ENCODE measurements around the gene RAB6C.
"Not testable (repeated sequence)": the region's sequence is repeated elsewhere in the genome, so short reads cannot be mapped to it uniquely, and the experiment has no call there.

Gene RAB6C

DNA sequence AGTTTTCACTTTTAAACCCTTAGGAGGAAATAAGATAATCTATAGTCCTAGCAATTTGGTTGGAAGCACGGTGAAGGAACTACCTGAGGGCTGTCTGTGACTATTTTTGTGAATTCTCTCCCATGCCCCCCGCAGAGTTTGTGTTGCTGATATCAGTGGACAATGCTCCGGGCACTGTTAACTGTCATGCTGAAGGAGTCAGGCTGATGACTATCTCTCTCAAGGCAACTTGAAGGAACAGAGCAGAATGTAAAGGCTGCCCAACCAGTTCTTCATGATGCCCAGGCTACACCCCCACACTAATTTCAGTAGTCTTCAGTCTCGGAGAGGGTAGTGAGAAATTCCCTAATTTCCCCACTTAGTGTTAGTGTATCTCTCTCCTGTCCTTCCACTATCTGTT is 21.6 kb upstream of the RAB6C start:
- TF ChIP-seq, protein P1, sequence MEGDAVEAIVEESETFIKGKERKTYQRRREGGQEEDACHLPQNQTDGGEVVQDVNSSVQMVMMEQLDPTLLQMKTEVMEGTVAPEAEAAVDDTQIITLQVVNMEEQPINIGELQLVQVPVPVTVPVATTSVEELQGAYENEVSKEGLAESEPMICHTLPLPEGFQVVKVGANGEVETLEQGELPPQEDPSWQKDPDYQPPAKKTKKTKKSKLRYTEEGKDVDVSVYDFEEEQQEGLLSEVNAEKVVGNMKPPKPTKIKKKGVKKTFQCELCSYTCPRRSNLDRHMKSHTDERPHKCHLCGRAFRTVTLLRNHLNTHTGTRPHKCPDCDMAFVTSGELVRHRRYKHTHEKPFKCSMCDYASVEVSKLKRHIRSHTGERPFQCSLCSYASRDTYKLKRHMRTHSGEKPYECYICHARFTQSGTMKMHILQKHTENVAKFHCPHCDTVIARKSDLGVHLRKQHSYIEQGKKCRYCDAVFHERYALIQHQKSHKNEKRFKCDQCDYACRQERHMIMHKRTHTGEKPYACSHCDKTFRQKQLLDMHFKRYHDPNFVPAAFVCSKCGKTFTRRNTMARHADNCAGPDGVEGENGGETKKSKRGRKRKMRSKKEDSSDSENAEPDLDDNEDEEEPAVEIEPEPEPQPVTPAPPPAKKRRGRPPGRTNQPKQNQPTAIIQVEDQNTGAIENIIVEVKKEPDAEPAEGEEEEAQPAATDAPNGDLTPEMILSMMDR (IDR thresholded peaks at IDR 0.05) = no peak
- no peak for TF ChIP-seq ZFX (IDR thresholded peaks at IDR 0.05; ENCODE audit: borderline replicate concordance)
- H3K27ac ChIP-seq = no peak overlapping the region

DNA sequence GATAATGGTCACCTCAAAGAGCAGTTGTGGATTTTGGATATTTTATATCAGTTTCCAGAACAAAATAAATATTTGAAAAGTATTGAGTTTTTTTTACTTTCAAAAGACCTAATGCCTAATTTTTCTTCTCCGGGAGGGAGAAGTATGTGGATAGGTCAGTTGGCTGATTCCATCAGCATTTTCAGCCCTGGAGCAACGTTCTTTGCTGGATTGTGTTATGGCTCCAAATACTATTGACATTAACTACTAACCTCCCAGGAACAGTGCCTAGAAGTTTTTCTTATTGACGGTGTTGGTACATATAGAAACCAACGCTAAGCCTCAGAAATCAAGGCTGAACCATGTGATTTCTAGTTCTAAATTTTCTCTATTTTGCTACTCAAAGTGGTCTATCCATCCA is 20.7 kb upstream of the RAB6C start:
- not testable (repeated sequence) for H3K27ac ChIP-seq

DNA sequence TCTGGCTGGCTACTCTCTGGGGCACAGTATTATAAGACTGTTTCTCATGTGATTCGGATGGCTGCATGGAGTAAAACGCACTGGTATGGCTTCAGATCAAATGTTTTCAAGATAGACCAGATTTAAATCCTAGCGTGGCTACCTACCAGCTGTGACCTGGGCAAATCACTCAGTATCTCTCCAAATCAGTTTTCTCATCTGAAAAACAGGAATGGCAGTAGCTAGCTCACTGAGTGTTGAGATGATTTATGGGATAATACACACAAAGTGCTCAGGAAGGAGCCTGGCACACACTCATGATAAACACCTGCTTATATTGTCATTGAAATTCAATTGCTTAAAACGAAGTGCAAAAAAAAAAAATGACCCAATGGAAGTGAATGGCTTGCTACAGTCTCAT is 10.9 kb upstream of the RAB6C start:
- not testable (repeated sequence) for H3K27ac ChIP-seq

DNA sequence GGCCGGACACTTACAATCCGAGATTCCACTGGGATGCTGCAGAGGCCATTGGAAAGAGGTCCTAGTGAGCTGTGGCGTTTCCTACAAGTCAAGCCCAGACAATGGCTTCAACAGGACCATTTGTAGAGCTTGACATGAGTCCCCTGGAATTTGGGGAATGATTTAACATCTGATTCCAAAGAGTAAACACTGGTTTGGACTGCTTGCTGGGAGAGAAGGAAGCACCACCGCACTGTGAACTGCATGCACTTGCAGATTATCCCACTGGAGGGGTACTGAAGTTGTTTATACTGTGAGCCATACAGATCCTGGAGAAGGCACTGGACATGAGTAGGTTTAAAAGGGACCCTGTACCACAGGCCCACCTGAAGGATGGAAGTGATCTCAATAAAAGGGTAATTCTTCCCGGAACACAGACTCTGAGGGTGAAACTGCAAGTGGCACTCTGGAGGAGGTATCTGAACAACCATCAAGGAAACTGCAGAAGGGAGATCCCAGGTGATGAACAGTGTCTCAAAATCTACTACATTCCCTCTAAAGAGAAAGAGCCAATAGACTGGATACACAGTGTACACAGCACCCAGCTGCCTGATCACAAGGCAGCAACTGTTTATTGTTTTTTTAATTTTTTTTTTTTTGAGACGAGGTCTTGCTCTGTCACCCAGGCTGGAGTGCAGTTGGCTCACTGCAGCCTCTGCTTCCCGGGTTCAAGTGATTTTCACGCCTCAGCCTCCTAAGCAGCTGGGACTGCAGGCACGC is 4.3 kb upstream of the RAB6C start:
- TF ChIP-seq ZFX (IDR thresholded peaks at IDR 0.05; ENCODE audit: borderline replicate concordance) = no peak
- TF ChIP-seq, protein P1 (IDR thresholded peaks at IDR 0.05) = no peak
- no peak overlapping the region for H3K27ac ChIP-seq

DNA sequence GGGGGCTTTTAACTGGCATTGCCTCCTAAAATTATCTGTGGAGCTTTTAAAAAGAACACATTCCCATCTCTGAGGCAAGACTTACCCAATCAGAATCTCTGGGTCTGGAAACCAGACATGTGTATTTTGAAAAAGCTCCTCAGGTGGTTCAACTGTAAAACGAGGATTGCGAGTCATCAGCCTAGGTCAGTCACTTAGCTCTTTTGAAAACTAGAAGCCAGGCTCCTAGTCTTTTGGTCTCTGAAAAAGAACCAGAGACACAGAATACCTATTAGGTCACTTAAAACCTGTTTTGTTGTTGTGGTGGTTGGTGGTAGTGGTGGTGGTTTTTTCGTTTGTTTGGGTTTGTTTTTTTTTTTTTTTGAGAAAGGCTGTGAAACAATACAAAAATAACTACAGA is 2.5 kb upstream of the RAB6C start:
- H3K27ac ChIP-seq = not testable (repeated sequence)

DNA sequence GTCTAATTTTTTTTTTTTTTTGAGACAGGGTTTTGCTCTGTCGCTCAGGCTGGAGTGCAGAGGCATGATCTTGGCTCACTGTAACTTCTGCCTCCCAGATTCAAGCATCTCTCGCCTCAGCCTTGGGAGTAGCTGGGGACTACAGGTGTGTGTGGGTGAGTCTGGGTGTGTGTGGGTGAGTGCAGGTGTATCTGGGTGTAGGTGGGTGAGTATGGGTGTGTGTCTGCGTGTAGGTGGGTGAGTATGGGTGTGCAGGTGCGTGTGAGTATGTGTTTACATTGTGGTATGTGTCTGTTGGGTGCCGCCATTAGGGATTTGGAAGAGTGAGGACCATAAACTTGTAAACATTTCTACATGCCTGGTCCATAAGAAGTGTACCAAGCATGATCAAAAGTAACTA is 1.5 kb upstream of the RAB6C start:
- no peak overlapping the region for H3K27ac ChIP-seq
- TF ChIP-seq ZFX (IDR thresholded peaks at IDR 0.05; ENCODE audit: borderline replicate concordance) = no peak
- TF ChIP-seq, protein P1 (IDR thresholded peaks at IDR 0.05) = no peak

DNA sequence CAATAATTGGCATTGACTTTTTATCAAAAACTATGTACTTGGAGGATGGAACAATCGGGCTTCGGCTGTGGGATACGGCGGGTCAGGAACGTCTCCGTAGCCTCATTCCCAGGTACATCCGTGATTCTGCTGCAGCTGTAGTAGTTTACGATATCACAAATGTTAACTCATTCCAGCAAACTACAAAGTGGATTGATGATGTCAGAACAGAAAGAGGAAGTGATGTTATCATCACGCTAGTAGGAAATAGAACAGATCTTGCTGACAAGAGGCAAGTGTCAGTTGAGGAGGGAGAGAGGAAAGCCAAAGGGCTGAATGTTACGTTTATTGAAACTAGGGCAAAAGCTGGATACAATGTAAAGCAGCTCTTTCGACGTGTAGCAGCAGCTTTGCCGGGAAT is 780 bp downstream of the RAB6C start:
- not testable (repeated sequence) for H3K27ac ChIP-seq

DNA sequence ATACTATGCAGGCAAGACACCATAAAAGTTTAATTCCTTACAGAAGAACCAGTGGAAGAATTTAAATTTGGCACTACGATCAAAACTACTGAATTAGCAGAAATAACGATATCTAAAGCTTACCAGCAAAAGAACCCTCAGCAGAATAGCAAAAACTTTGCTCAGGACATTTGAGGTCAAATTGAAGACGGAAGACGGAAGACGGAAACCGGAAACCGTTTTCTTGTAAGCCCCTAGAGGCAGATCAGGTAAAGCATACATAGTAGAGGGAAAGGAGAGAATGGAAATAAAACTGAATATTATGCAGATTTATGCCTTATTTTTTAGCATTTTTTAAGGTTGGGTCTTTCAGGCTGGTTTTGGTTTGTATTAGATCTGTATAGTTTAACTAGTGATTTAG is 2.2 kb downstream of the RAB6C start:
- H3K27ac ChIP-seq = not testable (repeated sequence)

DNA sequence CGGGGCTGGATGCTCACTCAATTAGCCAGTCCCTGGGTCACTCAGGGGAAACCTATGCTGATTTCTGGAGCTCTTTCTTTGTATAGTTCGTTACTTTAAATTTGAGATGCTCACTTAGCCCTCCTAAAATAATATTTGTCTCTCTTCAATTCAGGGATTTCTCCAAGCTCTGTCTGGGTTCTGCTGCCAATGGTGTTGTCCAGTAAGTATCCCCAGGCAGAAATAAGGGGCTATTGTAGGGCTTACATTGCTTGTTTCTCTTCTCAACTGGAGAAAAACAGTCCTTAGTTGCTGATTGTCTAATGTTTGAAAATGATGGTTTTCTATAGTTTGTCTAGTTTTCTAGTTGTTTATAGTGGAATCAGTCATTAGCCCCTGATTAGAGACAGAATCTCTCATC is 5.0 kb downstream of the RAB6C start:
- no peak overlapping the region for H3K27ac ChIP-seq

DNA sequence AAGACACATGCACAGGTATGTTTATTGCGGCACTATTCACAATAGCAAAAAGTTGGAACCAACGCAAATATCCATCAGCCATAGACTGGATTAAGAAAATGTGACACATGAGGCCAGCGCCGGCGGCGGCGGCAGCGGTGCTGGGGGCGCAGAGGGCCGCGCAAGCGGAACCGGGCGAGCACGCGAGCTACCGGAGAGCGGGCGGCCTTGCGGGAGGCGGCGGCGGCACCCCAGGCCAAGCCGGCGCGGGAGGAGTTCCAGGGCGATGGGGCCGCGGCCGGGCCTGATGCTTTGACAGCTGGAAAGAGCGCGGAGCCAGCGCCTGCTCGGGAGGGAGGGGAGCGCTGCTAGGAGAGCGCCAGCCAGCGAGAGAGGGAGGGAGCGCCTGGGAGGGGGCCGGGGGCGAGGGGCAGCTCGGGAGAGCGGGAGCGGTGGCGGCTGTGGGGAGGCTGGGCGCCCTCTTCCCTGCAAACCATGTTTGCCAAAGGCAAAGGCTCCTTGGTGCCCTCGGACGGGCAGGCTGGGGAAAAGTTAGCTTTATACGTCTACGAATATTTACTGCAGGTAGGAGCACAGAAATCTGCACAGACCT is 13.0 kb downstream of the RAB6C start:
- not testable (repeated sequence) for H3K27ac ChIP-seq

More for the DNA sequence above, 5.0 kb downstream of the RAB6C start:
- TF ChIP-seq, protein P1 (IDR thresholded peaks at IDR 0.05) = no peak
- TF ChIP-seq ZFX (IDR thresholded peaks at IDR 0.05; ENCODE audit: borderline replicate concordance) = no peak

DNA sequence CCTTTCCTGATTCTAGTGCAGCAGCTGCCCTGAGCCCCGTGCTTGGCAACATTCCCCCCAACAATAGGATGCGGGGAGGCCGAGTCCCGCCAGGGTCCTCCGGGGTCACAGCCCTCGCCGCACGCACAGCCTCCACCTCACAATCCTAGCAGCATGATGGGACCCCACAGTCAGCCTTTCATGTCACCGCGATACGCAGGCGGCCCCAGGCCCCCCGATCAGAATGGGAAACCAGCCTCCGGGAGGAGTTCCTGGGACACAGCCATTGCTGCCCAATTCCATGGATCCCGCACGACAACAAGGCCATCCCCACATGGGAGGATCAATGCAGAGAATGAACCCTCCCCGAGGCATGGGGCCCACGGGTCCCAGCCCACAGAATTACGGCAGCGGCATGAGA is 13.7 kb downstream of the RAB6C start:
- H3K27ac ChIP-seq = not testable (repeated sequence)

DNA sequence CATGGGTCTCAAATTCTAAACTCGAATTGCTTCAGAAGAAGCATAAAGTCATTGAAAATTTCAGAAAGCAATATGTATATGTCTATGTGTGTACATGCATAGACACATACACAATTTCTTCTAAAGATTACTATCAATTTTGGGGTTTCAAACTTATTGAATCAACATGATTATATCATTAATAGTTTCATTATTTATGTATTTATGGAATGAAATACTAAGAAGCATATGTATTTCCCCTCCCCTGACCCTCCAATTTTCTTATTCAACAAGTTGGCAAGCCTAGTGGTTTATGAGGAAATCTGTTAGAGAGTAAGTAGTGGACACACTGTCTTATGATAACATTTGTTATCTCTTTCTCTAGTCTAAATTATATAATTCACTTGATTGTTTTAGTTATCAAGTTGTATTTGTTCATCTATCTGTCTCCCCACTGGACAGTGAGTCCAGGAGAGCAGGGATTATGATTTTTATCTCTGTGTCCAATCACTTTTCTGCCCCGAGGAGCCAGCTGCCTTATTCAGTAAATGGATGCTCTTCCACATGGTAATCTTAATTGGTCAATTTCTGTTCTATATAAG is 17.3 kb downstream of the RAB6C start:
- not testable (repeated sequence) for H3K27ac ChIP-seq

DNA sequence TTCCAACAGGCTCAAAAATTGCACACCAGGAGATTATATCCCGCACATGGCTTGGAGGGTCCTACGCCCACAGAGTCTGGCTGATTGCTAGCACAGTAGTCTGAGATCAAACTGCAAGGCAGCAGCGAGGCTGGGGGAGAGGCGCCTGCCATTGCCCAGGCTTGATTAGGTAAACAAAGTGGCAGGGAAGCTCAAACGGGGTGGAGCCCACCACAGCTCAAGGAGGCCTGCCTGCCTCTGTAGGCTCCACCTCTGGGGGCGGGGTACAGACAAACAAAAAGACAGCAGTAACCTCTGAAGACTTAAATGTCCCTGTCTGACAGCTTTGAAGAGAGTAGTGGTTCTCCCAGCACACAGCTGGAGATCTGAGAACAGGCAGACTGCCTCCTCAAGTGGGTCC is 19.3 kb downstream of the RAB6C start:
- not testable (repeated sequence) for H3K27ac ChIP-seq

DNA sequence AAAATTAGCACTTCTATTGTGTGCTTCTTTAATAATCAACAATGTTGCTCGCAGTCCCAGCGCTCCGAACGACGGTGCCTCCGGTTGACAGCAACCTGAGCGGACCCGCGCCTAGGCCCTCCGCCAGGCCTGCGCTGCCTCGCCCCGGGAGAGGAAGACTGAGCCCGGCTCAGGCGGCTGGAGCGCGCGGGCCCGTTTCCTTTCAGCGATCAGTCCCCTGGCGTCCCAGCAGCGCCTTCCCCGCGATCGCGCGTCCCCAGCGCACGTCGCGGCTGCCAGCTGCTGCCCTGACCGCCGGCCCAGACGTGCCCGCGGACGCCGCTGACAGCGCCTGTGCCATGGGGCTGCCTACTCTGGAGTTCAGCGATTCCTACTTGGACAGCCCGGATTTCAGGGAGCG is 26.4 kb downstream of the RAB6C start:
- not testable (repeated sequence) for H3K27ac ChIP-seq

DNA sequence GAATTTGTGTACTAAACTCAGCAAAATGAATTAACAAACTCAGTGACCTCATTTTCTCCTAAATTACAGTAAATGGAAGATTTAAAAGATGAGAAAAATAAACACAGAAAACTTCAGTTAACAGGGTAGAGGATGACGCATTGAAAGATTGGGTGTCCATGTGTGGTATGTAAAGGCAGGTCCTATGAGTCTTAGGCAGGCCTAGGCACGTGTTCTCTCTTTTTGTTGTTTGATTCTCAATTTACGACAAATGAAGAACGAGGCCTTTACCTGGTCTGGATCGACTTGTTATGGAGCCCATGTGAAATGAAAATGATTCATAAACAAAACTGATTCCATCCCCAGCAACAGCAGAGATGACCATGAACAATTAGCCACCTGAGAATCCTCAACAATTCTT is 37.2 kb downstream of the RAB6C start:
- H3K27ac ChIP-seq = not testable (repeated sequence)
